Measurements from ENCODE around the gene TMEM9B. TPM values are rescaled to one million over a fixed set of nuclear protein-coding genes. Genes with fewer than 3 reads are reported as not detected.

TMEM9B gene
- total RNA-seq, 5 donors from 2014 or later (not counting 1 experiment from before 2014, with no cell fraction given), result 19.9 to 30.5 (median 29.4) TPM

DNA sequence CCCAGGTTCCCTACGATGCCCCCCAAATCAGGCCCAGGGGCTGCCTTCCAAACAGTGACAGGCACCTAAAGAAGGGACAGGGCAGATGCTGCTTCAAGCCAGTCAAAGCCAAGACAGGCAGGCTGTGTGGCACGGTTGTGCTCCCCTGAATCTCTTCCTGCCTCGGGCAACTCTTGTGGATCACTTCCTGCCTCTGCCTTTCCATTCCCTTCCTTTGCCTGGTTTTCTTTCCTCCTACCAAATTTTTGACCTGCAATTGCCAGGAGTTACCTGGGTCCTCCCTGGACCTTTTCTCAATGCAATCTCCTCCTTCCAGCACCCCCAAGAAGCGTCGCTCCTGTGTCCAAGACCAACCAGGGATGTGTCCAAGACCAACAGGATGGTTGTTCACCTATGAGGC lies 37.0 kb downstream of the TMEM9B start:
- no peak overlapping the region for H3K27ac ChIP-seq (ENCODE audit: low read length)
- CTCF ChIA-PET, result no interaction called here

GRCh38 chr11:8926236-8926635 lies 38.0 kb downstream of the TMEM9B start:
- no peak overlapping the region for H3K4me3 Mint-ChIP-seq
- H3K9me3 Mint-ChIP-seq, result no peaks in the 10 kb centered on the region
- no peaks in the 10 kb centered on the region for H3K4me1 Mint-ChIP-seq
- CTCF ChIA-PET, result interaction anchor here in 1 of 2 donors (0.7 kb wide), 1 partner anchor 48 kb away, joined by 4 read pairs; no protein-coding TSS in a partner anchor
- no peaks in the 10 kb centered on the region for H3K9me3 ChIP-seq
- no peaks in the 10 kb centered on the region for H3K27me3 ChIP-seq (replicated peaks in 1 of 2; ENCODE audit: control insufficient read depth in 2 of 2, extremely low read depth in 1 of 2, insufficient read depth in 2 of 2, low read length in 1 of 2)
- no peaks in the 10 kb centered on the region for H3K4me1 ChIP-seq (ENCODE audit: control insufficient read depth in 1 of 2, extremely low read depth in 1 of 2, insufficient read depth in 2 of 2, low read length in 2 of 2)
- no peak overlapping the region for H3K4me3 ChIP-seq (ENCODE audit: control insufficient read depth in 1 of 2, extremely low read depth in 1 of 2, low read length in 1 of 2)
- H3K36me3 ChIP-seq (ENCODE audit: control insufficient read depth in 2 of 2, extremely low read depth in 1 of 2, insufficient read depth in 1 of 2, low read length in 1 of 2), result peaks cover 0 to 11% of the 10 kb centered on the region in 2 donors
- ATAC-seq (replicated peaks in 1 of 4) (no peak), DNase-seq (no peak)
- H3K27ac Mint-ChIP-seq, result no peak overlapping the region
- H3K27me3 Mint-ChIP-seq, result no peaks in the 10 kb centered on the region
- WGBS (ENCODE audit: insufficient coverage), result 92% methylated on average over 5 of the region's 5 CpGs
- POLR2A ChIA-PET, result interaction anchor here in 1 of 2 donors (0.6 kb wide), 1 partner anchor 12 kb away, joined by 5 read pairs; no protein-coding TSS in a partner anchor
- peaks cover 13% of the 10 kb centered on the region for H3K36me3 Mint-ChIP-seq
- no peak overlapping the region for H3K27ac ChIP-seq (ENCODE audit: low read length)

More for the DNA sequence above, 37.0 kb downstream of the TMEM9B start:
- peaks cover 0 to 5% of the 10 kb centered on the region in 2 donors for H3K36me3 ChIP-seq (ENCODE audit: control insufficient read depth in 2 of 2, extremely low read depth in 1 of 2, insufficient read depth in 1 of 2, low read length in 1 of 2)
- H3K27me3 ChIP-seq (replicated peaks in 1 of 2; ENCODE audit: control insufficient read depth in 2 of 2, extremely low read depth in 1 of 2, insufficient read depth in 2 of 2, low read length in 1 of 2), result no peaks in the 10 kb centered on the region
- DNase-seq, result no peak
- H3K9me3 ChIP-seq, result no peaks in the 10 kb centered on the region
- Mint-ChIP-seq H3K36me3 (peaks cover 3% of the 10 kb centered on the region), H3K27me3 (no peaks in the 10 kb centered on the region), H3K9me3 (no peaks in the 10 kb centered on the region), H3K27ac (no peak overlapping the region), H3K4me3 (no peak overlapping the region), H3K4me1 (no peaks in the 10 kb centered on the region)
- H3K4me1 ChIP-seq (ENCODE audit: control insufficient read depth in 1 of 2, extremely low read depth in 1 of 2, insufficient read depth in 2 of 2, low read length in 2 of 2), result no peaks in the 10 kb centered on the region
- no peak for ATAC-seq (replicated peaks in 1 of 4)
- 85% methylated on average over 5 of the region's 5 CpGs for WGBS (ENCODE audit: insufficient coverage)
- POLR2A ChIA-PET, result no interaction called here
- H3K4me3 ChIP-seq (ENCODE audit: control insufficient read depth in 1 of 2, extremely low read depth in 1 of 2, low read length in 1 of 2), result no peak overlapping the region

- Histone ChIP-seq H3K4me3 (ENCODE audit: control insufficient read depth in 1 of 2, extremely low read depth in 1 of 2, low read length in 1 of 2) (no peak overlapping the region), H3K9me3 (no peaks in the 10 kb centered on the region), H3K36me3 (ENCODE audit: control insufficient read depth in 2 of 2, extremely low read depth in 1 of 2, insufficient read depth in 1 of 2, low read length in 1 of 2) (peaks cover 0 to 16% of the 10 kb centered on the region in 2 donors), H3K4me1 (ENCODE audit: control insufficient read depth in 1 of 2, extremely low read depth in 1 of 2, insufficient read depth in 2 of 2, low read length in 2 of 2) (no peaks in the 10 kb centered on the region), H3K27me3 (replicated peaks in 1 of 2; ENCODE audit: control insufficient read depth in 2 of 2, extremely low read depth in 1 of 2, insufficient read depth in 2 of 2, low read length in 1 of 2) (no peaks in the 10 kb centered on the region), H3K27ac (ENCODE audit: low read length) (no peak overlapping the region)
- DNase-seq, result no peak
- WGBS (ENCODE audit: insufficient coverage), result 94% methylated on average over 5 of the region's 5 CpGs
- CTCF ChIA-PET, result interaction anchor here (0.5 to 0.7 kb wide), 2 partner anchors 48 to 580 kb away, joined by 4 read pairs; no protein-coding TSS in a partner anchor
- Mint-ChIP-seq H3K4me3 (no peak overlapping the region), H3K27me3 (no peaks in the 10 kb centered on the region), H3K9me3 (no peaks in the 10 kb centered on the region), H3K27ac (no peak overlapping the region), H3K36me3 (peaks cover 14% of the 10 kb centered on the region), H3K4me1 (no peaks in the 10 kb centered on the region)
- POLR2A ChIA-PET, result interaction anchor here in 1 of 2 donors (0.6 kb wide), 1 partner anchor 13 kb away, joined by 5 read pairs; no protein-coding TSS in a partner anchor
- no peak for ATAC-seq (replicated peaks in 1 of 4)
Observed at GRCh38 chr11:8925711-8926110, 38.5 kb downstream of the TMEM9B start.

- no peak overlapping the region for H3K4me3 ChIP-seq (ENCODE audit: control insufficient read depth in 1 of 2, extremely low read depth in 1 of 2, low read length in 1 of 2)
- no CpG with 5 or more reads among the region's 5 CpGs for WGBS (ENCODE audit: insufficient coverage)
- peaks cover 27% of the 10 kb centered on the region for H3K36me3 Mint-ChIP-seq
- no peak overlapping the region for H3K27ac ChIP-seq (ENCODE audit: low read length)
- ChIA-PET POLR2A (no interaction called here), CTCF (interaction anchor here (0.5 to 0.6 kb wide), 2 partner anchors 168 to 245 kb away, joined by 3 to 4 read pairs; no protein-coding TSS in a partner anchor)
- DNase-seq (no peak), ATAC-seq (replicated peaks in 1 of 4) (no peak)
- H3K27me3 ChIP-seq (replicated peaks in 1 of 2; ENCODE audit: control insufficient read depth in 2 of 2, extremely low read depth in 1 of 2, insufficient read depth in 2 of 2, low read length in 1 of 2), result no peaks in the 10 kb centered on the region
- H3K4me1 Mint-ChIP-seq, result no peaks in the 10 kb centered on the region
- H3K27me3 Mint-ChIP-seq, result no peaks in the 10 kb centered on the region
- H3K27ac Mint-ChIP-seq, result no peak overlapping the region
- no peaks in the 10 kb centered on the region for H3K9me3 Mint-ChIP-seq
- no peak overlapping the region for H3K4me3 Mint-ChIP-seq
- no peaks in the 10 kb centered on the region for H3K9me3 ChIP-seq
- peaks cover 5 to 34% of the 10 kb centered on the region in 2 donors for H3K36me3 ChIP-seq (ENCODE audit: control insufficient read depth in 2 of 2, extremely low read depth in 1 of 2, insufficient read depth in 1 of 2, low read length in 1 of 2)
- no peaks in the 10 kb centered on the region for H3K4me1 ChIP-seq (ENCODE audit: control insufficient read depth in 1 of 2, extremely low read depth in 1 of 2, insufficient read depth in 2 of 2, low read length in 2 of 2)
Observed at GRCh38 chr11:8922691-8923090, 41.6 kb downstream of the TMEM9B start.

DNA sequence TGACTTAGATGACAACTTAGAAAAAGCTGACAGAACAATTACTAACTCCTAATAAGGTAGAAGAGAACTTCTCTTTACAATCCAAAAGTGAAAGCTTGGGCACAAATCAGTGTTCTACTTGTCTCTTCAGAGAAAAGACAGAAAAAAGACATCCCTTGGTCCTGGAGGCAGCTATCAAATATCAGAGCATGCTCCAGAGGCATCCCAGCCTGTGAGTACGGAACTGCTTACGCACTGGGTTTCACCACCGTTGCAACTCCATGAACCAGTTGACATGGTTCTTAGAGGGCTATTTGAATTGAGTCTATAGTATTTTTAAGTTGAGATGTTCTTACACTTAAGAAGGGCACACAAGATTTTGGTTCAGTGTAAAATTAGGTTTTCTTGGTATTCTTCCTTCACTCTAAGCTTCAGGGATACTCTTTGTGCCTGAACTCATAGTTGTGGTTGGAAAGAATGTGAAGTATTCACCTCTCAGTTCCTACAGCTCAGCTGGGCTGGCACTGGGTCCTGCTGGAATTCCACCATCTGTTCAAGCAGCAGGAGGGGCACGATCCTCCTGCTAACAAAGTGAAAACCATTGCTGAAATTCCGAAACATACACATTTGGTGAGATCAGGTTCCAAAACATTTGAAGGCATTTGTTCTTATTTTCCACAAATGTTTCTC lies 47.0 kb downstream of the TMEM9B start:
- no peaks in the 10 kb centered on the region for H3K9me3 ChIP-seq
- DNase-seq (no peak), ATAC-seq (replicated peaks in 1 of 4) (no peak)
- CTCF ChIA-PET, result no interaction called here
- H3K36me3 ChIP-seq (ENCODE audit: control insufficient read depth in 2 of 2, extremely low read depth in 1 of 2, insufficient read depth in 1 of 2, low read length in 1 of 2), result peaks cover 5 to 35% of the 10 kb centered on the region in 2 donors
- POLR2A ChIA-PET, result no interaction called here
- no peak overlapping the region for H3K4me3 ChIP-seq (ENCODE audit: control insufficient read depth in 1 of 2, extremely low read depth in 1 of 2, low read length in 1 of 2)
- peaks cover 6 to 16% of the 10 kb centered on the region in 2 experiments for H3K4me1 ChIP-seq (ENCODE audit: control insufficient read depth in 1 of 2, extremely low read depth in 1 of 2, insufficient read depth in 2 of 2, low read length in 2 of 2)
- no peaks in the 10 kb centered on the region for H3K27me3 Mint-ChIP-seq
- no peaks in the 10 kb centered on the region for H3K9me3 Mint-ChIP-seq
- WGBS (ENCODE audit: insufficient coverage), result 100% methylated on average over 1 of the region's 5 CpGs
- no peaks in the 10 kb centered on the region for H3K27me3 ChIP-seq (replicated peaks in 1 of 2; ENCODE audit: control insufficient read depth in 2 of 2, extremely low read depth in 1 of 2, insufficient read depth in 2 of 2, low read length in 1 of 2)
- H3K4me1 Mint-ChIP-seq, result peaks cover 18 to 23% (median 20%) of the 10 kb centered on the region in 3 donors
- peaks cover 34% of the 10 kb centered on the region for H3K36me3 Mint-ChIP-seq
- H3K27ac Mint-ChIP-seq, result no peak overlapping the region
- no peak overlapping the region for H3K4me3 Mint-ChIP-seq
- H3K27ac ChIP-seq (ENCODE audit: low read length), result no peak overlapping the region

- peaks cover 22% of the 10 kb centered on the region for H3K36me3 Mint-ChIP-seq
Observed at GRCh38 chr11:8914661-8915018, 49.6 kb downstream of the TMEM9B start.

More at GRCh38 chr11:8914661-8915018, 49.6 kb downstream of the TMEM9B start:
- no peak overlapping the region for H3K27ac ChIP-seq (ENCODE audit: low read length)
- Mint-ChIP-seq H3K4me1 (peaks cover 25 to 32% (median 30%) of the 10 kb centered on the region in 3 donors), H3K4me3 (peak overlapping the region; percentile 69 to 75 (median 72)), H3K27me3 (no peaks in the 10 kb centered on the region), H3K27ac (peak overlapping the region; percentile 93 to 97), H3K9me3 (no peaks in the 10 kb centered on the region)
- H3K4me1 ChIP-seq (ENCODE audit: control insufficient read depth in 1 of 2, extremely low read depth in 1 of 2, insufficient read depth in 2 of 2, low read length in 2 of 2), result peaks cover 8 to 32% of the 10 kb centered on the region in 2 experiments
- no peak overlapping the region for H3K4me3 ChIP-seq (ENCODE audit: control insufficient read depth in 1 of 2, extremely low read depth in 1 of 2, low read length in 1 of 2)
- POLR2A ChIA-PET, result interaction anchor here in 1 of 2 donors (0.7 kb wide), 1 partner anchor 62 kb away, joined by 3 read pairs; no protein-coding TSS in a partner anchor
- DNase-seq (no peak), ATAC-seq (replicated peaks in 1 of 4) (no peak)
- no peaks in the 10 kb centered on the region for H3K27me3 ChIP-seq (replicated peaks in 1 of 2; ENCODE audit: control insufficient read depth in 2 of 2, extremely low read depth in 1 of 2, insufficient read depth in 2 of 2, low read length in 1 of 2)
- WGBS (ENCODE audit: insufficient coverage), result no CpG with 5 or more reads among the region's 4 CpGs
- no peaks in the 10 kb centered on the region for H3K9me3 ChIP-seq
- H3K36me3 ChIP-seq (ENCODE audit: control insufficient read depth in 2 of 2, extremely low read depth in 1 of 2, insufficient read depth in 1 of 2, low read length in 1 of 2), result peaks cover 0 to 17% of the 10 kb centered on the region in 2 donors
- CTCF ChIA-PET, result interaction anchor here (0.6 to 2.6 kb wide), 10 partner anchors 45 to 983 kb away, joined by 3 to 19 read pairs (median 6); no protein-coding TSS in a partner anchor
